DOHH2 (cell line): Measurements from ENCODE around the gene ERVK3-1.

Experiments used
- CTCF ChIP-seq: fragments of 200-600 bp; sonication (generic); IDR thresholded peaks from one replicate; pipeline ENCODE4 v1.5.1; 2014; ENCODE audit warnings: antibody characterized with exemption, mild to moderate bottlenecking, low read depth, low read length; ENCODE audit not compliant: poor library complexity, severe bottlenecking
- EZH2phosphoT487 ChIP-seq: fragments of 200-600 bp; sonication (generic); IDR thresholded peaks from 2 replicates; pipeline ENCODE4 v1.6.1; 2017; ENCODE audit warnings: borderline replicate concordance, mild to moderate bottlenecking, antibody characterized with exemption, low read length, moderate library complexity, mixed read lengths

GRCh38 chr19:58261968-58262921 is 42.9 kb upstream of the ERVK3-1 start:
- TF ChIP-seq CTCF (no peak), EZH2phosphoT487 (no peak)
